HG03342 (cell line): Measurements from ENCODE around the gene TMPRSS7.
"Not testable (repeated sequence)": the region's sequence is repeated elsewhere in the genome, so short reads cannot be mapped to it uniquely, and the experiment has no call there.

Experiments used
- ATAC-seq: cut with Tn5 transposase; IDR thresholded peaks from one replicate; pipeline ENCODE4 v1.9.1; 2021; ENCODE audit warnings: mild to moderate bottlenecking, moderate library complexity; ENCODE audit not compliant: unreplicated experiment

TMPRSS7 gene

GRCh38 chr3:112012205-112012992 is 22.1 kb upstream of the TMPRSS7 start:
- no peak for ATAC-seq

- ATAC-seq: peak; percentile 82
Observed at GRCh38 chr3:112013058-112013783, 21.3 kb upstream of the TMPRSS7 start.

DNA sequence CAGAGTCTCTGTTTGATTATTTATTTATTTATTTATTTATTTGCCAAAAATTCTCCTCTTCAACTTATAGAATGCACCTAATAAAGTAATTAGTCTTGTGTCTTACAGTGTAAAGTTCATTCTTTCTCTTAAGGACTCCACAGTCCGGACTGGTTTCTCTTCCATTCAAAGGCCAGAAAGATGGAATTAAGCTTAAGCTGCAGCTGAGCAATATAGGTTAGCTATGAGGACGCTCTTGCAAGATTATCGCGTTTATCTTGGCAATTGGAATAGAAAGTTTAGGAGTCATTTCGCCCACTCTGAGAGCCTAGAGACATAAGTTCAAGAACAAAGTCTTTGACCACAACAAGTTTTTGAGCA is 20.8 kb upstream of the TMPRSS7 start:
- ATAC-seq: peak; percentile 28

DNA sequence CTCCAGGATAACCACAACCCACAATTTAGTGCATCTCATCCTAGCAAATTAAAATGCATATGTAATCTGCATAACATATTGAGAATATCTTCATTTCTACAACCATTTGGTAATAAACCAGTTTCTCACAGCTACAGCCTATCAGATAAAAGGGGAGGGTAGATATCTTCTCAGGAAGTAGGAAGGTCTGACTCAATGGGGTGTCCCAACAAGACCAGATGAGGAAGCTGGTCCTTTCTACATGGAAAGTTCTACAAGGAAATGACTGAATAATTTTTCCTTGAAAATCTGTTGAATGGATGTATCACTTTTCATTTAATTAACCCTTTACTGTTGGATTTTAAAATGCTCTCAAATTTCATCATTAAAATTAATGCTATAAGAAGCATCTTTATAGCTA is 17.4 kb upstream of the TMPRSS7 start:
- no peak for ATAC-seq

- no peak for ATAC-seq
Observed at GRCh38 chr3:112018712-112019111, 15.8 kb upstream of the TMPRSS7 start.

DNA sequence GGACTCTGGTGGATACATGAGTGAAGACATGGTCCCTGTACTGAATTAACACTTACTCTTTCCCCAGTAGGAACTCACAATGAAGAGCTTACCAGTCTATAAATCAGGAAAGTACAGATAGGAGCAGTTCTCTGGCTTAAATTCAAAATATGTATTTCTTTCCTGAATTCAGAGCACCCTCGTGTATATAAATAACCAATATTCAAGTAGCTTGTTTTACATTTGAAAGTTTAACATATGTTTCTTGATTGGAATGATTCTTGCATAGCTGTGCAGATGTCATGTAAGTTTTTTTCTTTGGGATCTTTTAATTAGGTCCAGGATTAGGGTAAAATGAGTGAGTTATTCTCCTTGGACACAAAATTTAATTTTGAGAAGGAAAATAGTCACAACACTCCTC is 14.8 kb upstream of the TMPRSS7 start:
- no peak for ATAC-seq

DNA sequence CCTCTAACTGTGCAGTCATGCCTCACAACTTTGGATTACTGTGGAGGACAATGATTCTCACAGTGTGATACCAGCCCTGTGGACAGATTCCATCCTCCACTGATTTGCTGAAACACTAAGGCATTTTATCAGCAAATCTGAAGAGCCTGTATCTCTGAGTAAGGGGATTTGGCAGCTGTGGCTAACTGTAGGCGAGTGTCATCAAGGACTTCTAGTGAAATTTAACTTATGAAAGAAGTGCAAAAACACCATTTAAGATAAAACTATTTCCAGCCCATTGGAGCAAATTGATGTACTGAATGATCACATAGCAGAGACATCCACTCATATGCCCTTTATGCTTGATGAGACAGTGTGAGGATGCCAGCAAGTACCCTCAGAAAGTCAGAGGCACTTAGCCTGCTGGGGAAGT is 13.9 kb upstream of the TMPRSS7 start:
- ATAC-seq: no peak

GRCh38 chr3:112027142-112027541 is 7.4 kb upstream of the TMPRSS7 start:
- no peak for ATAC-seq

DNA sequence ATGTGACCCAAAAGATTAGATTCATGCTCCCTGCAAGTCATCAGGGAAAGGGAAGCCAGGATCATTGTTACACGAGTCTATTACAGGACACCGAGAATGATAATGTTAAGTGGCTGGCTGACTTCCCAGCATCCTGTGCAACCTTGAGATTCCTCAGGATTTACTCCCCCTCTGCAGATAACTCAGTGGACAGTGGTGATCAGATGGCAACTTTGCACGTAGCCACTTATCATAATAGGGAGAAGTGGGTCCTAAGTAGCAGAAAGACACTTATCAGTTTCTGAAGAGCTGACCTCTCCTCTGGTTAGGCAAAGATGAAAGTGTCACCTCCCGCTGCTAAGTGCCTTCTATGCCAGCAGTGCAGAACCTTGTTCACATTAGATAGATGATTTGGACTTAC is 6.7 kb upstream of the TMPRSS7 start:
- ATAC-seq: no peak

- no peak for ATAC-seq
Observed at GRCh38 chr3:112030901-112031300, 3.6 kb upstream of the TMPRSS7 start.

- ATAC-seq: no peak
Observed at GRCh38 chr3:112032098-112032731, 2.3 kb upstream of the TMPRSS7 start.

GRCh38 chr3:112035241-112035640 is 705 bp downstream of the TMPRSS7 start:
- no peak for ATAC-seq

- ATAC-seq: not testable (repeated sequence)
Observed at GRCh38 chr3:112037194-112037593, 2.7 kb downstream of the TMPRSS7 start.

- ATAC-seq: no peak
Observed at GRCh38 chr3:112038863-112039262, 4.3 kb downstream of the TMPRSS7 start.

GRCh38 chr3:112041321-112041720 is 6.8 kb downstream of the TMPRSS7 start:
- ATAC-seq: no peak

DNA sequence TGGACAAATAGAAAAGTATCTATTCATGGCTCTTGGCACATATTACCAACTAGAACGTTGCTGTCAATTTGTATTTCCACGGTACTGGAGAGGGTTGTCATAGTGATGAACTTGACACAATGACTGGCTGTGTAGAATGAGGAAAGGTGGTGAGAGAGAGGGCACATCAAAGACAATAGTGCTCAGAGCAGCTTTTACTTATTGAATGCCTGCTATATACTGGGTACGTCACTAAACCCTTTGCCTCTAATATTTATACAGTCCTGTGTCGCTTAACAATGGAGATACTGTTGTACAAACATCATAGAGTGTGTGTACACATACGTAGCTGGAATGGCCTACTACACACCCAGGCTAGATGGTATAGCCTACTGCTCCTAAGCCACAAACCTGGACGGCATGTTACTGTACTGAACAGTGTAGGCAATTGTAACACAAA is 8.3 kb downstream of the TMPRSS7 start:
- no peak for ATAC-seq

GRCh38 chr3:112043621-112044201 is 9.2 kb downstream of the TMPRSS7 start:
- peak; percentile 95 for ATAC-seq

DNA sequence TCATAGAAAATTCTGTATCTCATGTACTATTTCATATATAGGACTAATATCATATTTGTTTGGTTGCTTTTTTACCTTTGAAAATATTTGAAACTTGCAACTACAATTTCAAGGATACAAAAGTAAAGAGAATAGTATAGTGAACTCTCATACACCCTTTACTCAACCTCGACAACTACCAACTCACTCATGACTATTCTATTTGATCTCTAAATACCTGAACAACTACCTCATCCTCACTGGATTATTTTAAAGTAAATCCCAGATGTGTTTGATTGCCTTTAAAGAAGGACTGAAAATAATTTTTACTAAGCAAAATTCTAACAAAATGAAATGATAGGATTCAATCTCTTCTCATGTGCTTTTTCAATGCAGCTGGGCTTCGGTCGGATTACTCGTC is 12.1 kb downstream of the TMPRSS7 start:
- no peak for ATAC-seq

GRCh38 chr3:112047264-112047663 is 12.7 kb downstream of the TMPRSS7 start:
- no peak for ATAC-seq

DNA sequence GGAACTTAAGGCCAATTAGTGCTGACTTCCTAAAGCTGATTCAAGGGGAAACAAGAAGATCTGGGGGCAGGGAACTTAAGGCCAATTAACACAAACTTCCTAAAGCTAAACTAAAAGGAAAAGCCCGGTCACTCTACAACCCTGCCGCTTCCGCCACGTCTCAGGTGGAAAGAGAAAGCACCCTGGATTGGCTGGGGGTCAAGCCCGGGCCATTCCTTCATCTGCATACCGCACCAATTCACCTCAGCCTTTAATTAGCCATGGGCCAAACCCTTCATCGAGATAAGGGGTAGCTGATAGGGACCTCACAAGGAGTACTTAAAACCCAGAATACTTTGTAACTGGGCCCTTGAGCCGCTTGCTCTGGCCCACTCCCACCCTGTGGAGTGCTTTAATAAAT is 14.4 kb downstream of the TMPRSS7 start:
- ATAC-seq: no peak

- ATAC-seq: no peak
Observed at GRCh38 chr3:112053229-112053628, 18.7 kb downstream of the TMPRSS7 start.
